ENCODE measurements around the gene GUCY1B1. TPM values are rescaled to one million over a fixed set of nuclear protein-coding genes. Genes with fewer than 3 reads are reported as not detected.
A peak's percentile ranks its signal among the peaks of the same experiment; 100 is the strongest.

Gene GUCY1B1
- total RNA-seq, 1 donor: 1.1 TPM

DNA sequence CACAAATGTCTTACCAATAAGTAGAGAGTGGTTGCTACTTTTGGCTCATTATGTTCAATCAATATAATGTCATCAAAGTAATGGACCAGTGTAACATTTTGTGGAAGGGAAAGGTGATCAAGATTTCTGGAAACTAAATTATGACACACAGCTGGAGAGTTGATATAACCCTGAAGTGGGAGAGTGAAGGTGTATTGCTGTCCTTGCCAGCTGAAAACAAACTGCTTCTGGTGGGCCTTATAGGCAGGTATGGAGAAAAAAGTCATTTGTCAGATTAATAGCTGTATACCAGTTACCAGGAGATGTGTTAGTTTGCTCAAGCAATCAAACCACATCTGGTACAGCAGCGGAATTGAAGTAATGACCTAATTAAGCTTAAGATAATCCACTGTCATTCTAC lies 17.3 kb upstream of the GUCY1B1 start:
- DNase-seq (ENCODE audit: insufficient read length, low spot score, missing footprints): no peak
- Histone ChIP-seq H3K4me1 (ENCODE audit: insufficient read depth, low read length) (peaks cover 3% of the 10 kb centered on the region), H3K27ac (ENCODE audit: low read depth, low read length) (no peak overlapping the region), H3K9me3 (ENCODE audit: low read depth, low read length) (no peaks in the 10 kb centered on the region), H4K20me1 (ENCODE audit: insufficient read depth, low read length) (no peaks in the 10 kb centered on the region), H3K36me3 (ENCODE audit: insufficient read depth, low read length) (no peaks in the 10 kb centered on the region), H3K4me3 (ENCODE audit: insufficient read depth, low read length) (no peak overlapping the region), H2AFZ (ENCODE audit: low read length) (no peak overlapping the region), H3K4me2 (ENCODE audit: insufficient read depth, low read length) (no peak overlapping the region), H3K27me3 (ENCODE audit: insufficient read depth, low read length) (no peaks in the 10 kb centered on the region), H3K79me2 (ENCODE audit: insufficient read depth, low read length) (no peaks in the 10 kb centered on the region)
- TF ChIP-seq, protein P1, sequence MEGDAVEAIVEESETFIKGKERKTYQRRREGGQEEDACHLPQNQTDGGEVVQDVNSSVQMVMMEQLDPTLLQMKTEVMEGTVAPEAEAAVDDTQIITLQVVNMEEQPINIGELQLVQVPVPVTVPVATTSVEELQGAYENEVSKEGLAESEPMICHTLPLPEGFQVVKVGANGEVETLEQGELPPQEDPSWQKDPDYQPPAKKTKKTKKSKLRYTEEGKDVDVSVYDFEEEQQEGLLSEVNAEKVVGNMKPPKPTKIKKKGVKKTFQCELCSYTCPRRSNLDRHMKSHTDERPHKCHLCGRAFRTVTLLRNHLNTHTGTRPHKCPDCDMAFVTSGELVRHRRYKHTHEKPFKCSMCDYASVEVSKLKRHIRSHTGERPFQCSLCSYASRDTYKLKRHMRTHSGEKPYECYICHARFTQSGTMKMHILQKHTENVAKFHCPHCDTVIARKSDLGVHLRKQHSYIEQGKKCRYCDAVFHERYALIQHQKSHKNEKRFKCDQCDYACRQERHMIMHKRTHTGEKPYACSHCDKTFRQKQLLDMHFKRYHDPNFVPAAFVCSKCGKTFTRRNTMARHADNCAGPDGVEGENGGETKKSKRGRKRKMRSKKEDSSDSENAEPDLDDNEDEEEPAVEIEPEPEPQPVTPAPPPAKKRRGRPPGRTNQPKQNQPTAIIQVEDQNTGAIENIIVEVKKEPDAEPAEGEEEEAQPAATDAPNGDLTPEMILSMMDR (IDR thresholded peaks at IDR 0.05; ENCODE audit: extremely low read depth, low read depth, low read length): no peak

DNA sequence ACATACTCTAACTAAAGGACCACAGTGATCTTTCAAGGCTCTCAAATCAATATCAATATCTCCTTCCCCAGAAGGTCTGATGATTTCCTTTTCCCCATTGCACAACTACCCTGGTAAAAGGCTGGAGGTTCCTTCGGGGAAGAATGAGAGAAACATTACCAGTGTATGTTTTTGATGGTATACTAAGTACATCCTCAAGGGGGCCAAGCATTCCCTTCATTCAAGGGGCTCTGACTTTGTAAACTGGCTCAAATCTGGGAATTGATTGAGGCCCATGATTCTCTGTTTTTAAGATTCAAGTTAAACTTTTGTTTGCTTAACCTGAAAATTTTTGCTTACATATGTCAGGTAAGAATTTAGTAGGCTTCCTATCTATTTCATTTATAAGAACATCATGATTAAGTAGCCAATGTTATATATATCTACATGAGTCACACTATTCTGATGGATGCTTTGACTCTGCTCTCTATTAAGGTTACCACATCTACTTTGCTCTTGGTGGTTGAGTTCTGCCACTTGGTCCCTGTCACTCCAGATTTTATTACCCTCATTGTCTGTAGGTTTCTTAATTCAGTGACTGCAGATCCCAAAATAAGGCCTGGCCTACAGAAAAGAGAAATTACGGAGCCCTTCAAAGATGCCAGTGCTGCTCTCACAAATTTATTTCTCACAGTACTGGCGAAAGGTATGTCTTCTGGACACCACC lies 16.4 kb upstream of the GUCY1B1 start:
- H3K4me1 ChIP-seq (ENCODE audit: insufficient read depth, low read length): peaks cover 3% of the 10 kb centered on the region
- no peaks in the 10 kb centered on the region for H3K79me2 ChIP-seq (ENCODE audit: insufficient read depth, low read length)
- no peaks in the 10 kb centered on the region for H3K36me3 ChIP-seq (ENCODE audit: insufficient read depth, low read length)
- H3K27me3 ChIP-seq (ENCODE audit: insufficient read depth, low read length): no peaks in the 10 kb centered on the region
- no peak for DNase-seq (ENCODE audit: insufficient read length, low spot score, missing footprints)
- no peak overlapping the region for H3K4me3 ChIP-seq (ENCODE audit: insufficient read depth, low read length)
- TF ChIP-seq, protein P1 (IDR thresholded peaks at IDR 0.05; ENCODE audit: extremely low read depth, low read depth, low read length): peak; percentile 23
- H3K27ac ChIP-seq (ENCODE audit: low read depth, low read length): no peak overlapping the region
- H3K4me2 ChIP-seq (ENCODE audit: insufficient read depth, low read length): no peak overlapping the region
- no peaks in the 10 kb centered on the region for H3K9me3 ChIP-seq (ENCODE audit: low read depth, low read length)
- no peak overlapping the region for H2AFZ ChIP-seq (ENCODE audit: low read length)
- no peaks in the 10 kb centered on the region for H4K20me1 ChIP-seq (ENCODE audit: insufficient read depth, low read length)

DNA sequence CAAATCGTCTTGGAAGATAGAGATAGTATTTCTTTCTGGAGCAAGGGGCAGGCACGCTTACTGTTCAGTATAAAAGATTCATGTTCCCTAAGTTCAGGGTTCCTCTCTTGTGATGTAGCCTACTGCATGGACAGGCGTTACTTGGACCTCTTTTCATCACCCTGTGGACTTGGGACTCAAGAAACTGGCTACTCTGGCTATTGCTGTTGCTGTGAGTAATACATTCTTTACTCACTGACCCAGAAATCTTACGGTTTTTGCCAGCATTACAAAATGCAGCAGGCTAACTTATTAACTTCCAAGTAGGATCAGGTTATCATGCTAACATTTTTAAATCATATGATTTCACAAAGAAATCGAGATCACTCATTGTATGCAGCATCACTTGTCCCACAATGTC lies 12.8 kb upstream of the GUCY1B1 start:
- Histone ChIP-seq H3K4me1 (ENCODE audit: insufficient read depth, low read length) (no peaks in the 10 kb centered on the region), H3K4me2 (ENCODE audit: insufficient read depth, low read length) (no peak overlapping the region), H3K79me2 (ENCODE audit: insufficient read depth, low read length) (no peaks in the 10 kb centered on the region), H3K36me3 (ENCODE audit: insufficient read depth, low read length) (no peaks in the 10 kb centered on the region), H3K27ac (ENCODE audit: low read depth, low read length) (no peak overlapping the region), H4K20me1 (ENCODE audit: insufficient read depth, low read length) (no peaks in the 10 kb centered on the region), H3K27me3 (ENCODE audit: insufficient read depth, low read length) (no peaks in the 10 kb centered on the region), H3K9me3 (ENCODE audit: low read depth, low read length) (no peaks in the 10 kb centered on the region), H3K4me3 (ENCODE audit: insufficient read depth, low read length) (no peak overlapping the region), H2AFZ (ENCODE audit: low read length) (no peak overlapping the region)
- TF ChIP-seq, protein P1 (IDR thresholded peaks at IDR 0.05; ENCODE audit: extremely low read depth, low read depth, low read length): no peak
- no peak for DNase-seq (ENCODE audit: insufficient read length, low spot score, missing footprints)

DNA sequence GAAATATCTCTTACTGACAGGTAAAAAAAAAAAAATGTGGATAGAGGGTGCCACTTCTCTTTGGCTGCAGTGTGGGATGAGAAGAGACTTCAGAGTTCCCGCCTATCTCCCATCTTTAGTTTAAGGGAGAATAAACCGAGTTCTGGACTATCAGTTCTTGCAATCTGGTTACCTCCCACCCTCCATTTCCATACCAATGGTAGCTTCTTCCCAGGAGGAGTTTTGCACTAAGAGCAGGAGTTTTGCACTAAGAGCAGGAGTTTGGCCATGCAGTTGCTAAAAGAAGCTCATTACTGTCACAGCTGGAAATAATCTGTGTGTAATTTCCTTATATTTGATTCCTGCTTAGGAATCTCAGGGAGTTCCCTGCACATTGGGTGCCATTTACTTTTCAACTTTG lies 10.8 kb upstream of the GUCY1B1 start:
- no peaks in the 10 kb centered on the region for H3K36me3 ChIP-seq (ENCODE audit: insufficient read depth, low read length)
- no peak for DNase-seq (ENCODE audit: insufficient read length, low spot score, missing footprints)
- TF ChIP-seq, protein P1 (IDR thresholded peaks at IDR 0.05; ENCODE audit: extremely low read depth, low read depth, low read length): no peak

More for the DNA sequence above, 10.8 kb upstream of the GUCY1B1 start:
- no peaks in the 10 kb centered on the region for H3K79me2 ChIP-seq (ENCODE audit: insufficient read depth, low read length)
- no peaks in the 10 kb centered on the region for H3K27me3 ChIP-seq (ENCODE audit: insufficient read depth, low read length)
- H3K4me2 ChIP-seq (ENCODE audit: insufficient read depth, low read length): no peak overlapping the region
- H3K4me1 ChIP-seq (ENCODE audit: insufficient read depth, low read length): no peaks in the 10 kb centered on the region
- H3K4me3 ChIP-seq (ENCODE audit: insufficient read depth, low read length): no peak overlapping the region
- no peaks in the 10 kb centered on the region for H3K9me3 ChIP-seq (ENCODE audit: low read depth, low read length)
- no peak overlapping the region for H2AFZ ChIP-seq (ENCODE audit: low read length)
- no peaks in the 10 kb centered on the region for H4K20me1 ChIP-seq (ENCODE audit: insufficient read depth, low read length)
- H3K27ac ChIP-seq (ENCODE audit: low read depth, low read length): no peak overlapping the region
